ENCODE data around the gene ITSN1.
"Not testable (repeated sequence)": the region's sequence is repeated elsewhere in the genome, so short reads cannot be mapped to it uniquely, and the experiment has no call there.

The ITSN1 gene

DNA sequence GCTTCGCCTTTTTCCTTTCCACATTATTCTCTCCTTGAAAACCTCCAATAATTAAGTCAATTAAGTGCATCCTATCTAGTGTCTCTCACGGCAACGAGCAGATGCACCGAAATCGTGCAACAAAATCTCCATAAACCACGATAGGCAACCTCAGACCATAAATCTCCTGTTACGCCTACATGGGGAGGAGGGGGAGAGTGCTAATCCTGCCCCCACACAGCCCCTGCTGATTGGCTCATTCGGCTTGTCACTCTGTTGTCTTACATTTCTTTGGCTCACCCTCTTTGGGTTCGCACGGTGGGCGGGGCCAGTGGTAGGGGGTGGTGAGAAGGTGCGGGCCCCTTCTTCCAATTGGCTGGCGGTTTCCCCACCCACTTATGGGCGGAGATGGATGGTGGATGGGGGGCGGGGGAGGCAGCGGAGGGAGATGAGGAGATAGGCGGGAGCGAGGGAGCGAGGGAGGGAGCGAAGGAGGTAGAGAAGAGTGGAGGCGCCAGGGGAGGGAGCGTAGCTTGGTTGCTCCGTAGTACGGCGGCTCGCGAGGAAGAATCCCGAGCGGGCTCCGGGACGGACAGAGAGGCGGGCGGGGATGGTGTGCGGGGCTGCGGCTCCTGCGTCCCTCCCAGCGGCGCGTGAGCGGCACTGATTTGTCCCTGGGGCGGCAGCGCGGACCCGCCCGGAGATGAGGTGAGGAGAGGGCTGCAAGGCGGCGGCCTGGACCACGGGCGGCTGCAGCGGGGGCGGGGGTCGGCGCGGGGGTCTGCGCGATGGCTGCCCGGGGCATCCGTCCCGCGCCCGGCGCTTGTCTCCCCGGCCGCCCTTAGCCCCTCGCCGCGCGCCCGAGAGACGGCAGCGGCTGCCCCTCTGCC, at the start of gene ITSN1:
ITSN1 (plus strand) TSS at position 475 of the 869 bp plus-strand sequence. CDS start 76,328 bp downstream, outside the sequence.
- DNase-seq (ENCODE audit: low read depth), result peak; percentile 96

DNA sequence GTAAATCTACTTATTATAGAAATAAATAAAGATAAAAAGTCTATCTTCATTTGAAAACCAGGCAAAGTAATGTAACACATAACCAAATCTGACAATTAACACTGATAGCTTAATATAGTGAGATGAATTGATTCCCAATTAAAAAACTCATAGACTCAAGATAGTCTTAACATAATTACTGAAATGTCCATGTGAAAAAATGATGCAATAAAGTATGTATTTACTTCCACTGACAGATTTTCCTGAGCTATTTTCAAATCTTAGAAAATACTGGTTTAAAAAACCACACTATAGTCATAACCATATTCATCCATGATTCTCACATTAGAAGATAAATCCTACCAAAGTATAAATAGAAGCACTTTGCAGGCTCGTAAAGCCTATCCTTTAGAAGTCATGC, 44.2 kb upstream of the ITSN1 start:
- no peak for DNase-seq (ENCODE audit: low read depth)

DNA sequence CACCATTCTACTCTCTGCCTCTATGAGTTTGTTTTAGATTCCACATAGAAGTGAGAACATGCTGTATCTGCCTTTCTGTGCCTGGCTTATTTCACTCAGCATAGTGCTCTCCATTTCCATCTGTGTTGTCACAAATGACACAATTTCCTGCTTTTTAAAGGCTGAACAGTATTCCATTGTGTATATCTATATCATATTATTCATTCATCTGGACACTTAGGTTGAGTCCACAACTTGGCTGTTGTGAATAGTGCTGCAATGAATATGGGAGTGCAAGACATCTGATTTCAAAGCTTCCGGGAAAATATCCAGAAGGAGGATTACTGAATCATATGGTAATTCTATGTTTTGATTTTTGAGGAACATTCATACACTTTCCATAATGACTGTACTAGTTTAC, 33.7 kb upstream of the ITSN1 start:
- DNase-seq (ENCODE audit: low read depth), result peak; percentile 8

DNA sequence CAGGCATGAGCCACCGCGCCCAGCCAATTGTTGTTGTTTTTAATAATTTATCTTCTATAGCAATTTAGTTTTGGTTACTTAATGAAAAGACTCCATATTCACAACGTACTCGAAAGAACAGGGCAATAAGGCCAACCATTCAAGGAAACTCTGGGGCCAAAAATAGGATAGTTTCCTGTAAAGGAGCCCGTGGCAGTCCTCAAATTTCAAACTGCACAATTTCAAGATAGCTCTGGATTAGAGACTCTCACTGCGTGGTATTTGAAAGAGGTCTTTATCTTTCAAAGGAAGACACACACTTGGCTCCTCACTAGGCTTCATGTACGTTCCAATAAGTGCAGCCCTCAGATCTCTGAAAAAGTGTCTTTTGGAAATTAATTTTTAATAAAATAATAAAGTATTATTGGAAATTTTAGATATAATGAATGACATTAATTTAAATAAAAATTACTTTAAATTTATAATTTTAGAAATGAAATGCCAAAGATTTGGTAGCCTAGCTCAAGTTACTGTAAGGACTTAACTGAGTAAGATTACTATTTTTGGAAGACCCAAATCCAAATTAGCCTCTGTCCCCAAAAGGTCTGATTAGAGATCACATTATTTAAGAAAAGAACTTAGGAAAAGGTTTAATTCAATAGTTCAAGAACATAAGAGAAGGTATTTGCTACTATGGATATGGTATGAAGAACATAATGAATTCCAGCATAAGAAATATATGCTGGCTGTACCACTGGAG, 31.1 kb upstream of the ITSN1 start:
- no peak for DNase-seq (ENCODE audit: low read depth)

DNA sequence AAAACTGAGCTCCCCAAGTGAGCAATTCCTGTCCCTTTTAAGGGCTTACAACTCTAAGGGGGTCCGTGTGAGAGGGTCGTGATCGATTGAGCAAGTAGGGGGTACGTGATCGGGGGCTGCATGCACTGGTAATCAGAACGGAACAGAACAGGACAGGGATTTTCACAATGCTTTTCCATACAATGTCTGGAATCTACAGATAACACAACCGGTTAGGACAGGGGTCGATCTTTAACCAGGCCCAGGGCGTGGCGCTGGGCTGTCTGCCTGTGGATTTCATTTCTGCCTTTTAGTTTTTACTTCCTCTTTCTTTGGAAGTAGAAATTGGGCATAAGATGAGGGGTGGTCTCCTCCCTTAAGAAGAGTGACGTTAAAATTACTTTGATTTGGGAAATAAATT, 24.7 kb upstream of the ITSN1 start:
- DNase-seq (ENCODE audit: low read depth), result not testable (repeated sequence)

DNA sequence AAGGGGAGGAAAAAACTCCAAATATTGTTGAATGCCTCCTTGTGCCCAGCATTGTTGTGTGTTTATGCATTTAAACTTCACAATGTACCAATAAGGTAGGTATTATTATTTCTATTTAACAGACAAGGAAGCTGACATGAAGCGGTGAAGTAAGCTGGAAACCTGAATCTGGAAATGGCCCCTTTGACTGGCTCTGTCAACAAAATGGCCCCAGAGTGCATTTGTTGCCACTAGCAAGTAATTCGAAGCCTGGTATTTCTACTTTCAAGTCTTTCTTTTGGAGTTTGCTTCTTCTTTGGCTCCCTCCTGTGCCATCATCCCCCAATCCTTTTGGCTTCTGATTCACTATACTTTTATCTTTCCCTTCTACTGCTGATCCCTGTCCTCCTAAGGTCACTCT, 23.9 kb upstream of the ITSN1 start:
- no peak for DNase-seq (ENCODE audit: low read depth)

DNA sequence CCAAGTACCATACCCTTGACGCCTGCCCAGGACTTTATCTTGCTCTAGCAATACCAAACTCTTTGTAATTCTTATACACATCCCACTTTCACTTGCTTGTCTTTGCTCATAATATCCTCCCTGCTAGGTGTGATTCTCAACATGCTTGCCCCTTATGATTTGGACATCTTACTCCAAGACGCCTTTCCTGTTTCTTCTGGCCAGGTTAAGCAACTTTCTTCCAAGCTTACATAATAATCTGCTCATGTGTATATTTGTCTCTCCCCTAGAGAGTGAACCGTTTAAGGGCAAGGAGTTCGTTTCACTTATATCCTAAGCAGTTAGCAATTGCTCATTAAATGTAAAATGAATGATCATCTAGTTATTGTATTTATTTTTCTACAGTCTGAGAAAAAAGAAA, 22.6 kb upstream of the ITSN1 start:
- DNase-seq (ENCODE audit: low read depth), result no peak

DNA sequence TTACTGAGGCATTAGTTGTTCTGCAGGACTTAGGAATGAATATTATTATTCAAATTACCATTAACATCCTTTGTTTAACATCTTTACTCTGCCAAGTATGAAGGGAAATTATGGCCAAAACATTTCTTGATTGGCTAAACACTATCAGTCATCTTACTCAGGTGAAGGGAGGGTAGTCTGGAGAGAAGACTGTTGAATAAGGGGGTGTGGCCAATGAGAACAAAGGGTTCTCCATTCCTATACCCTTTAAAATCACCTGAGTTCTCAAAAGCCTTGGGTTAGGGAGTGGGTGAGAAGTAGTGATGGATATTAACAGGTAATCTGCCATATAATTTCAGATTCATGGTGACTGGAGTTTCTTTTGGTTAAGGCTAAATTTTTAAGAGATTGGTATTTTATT, 20.0 kb upstream of the ITSN1 start:
- DNase-seq (ENCODE audit: low read depth), result no peak

DNA sequence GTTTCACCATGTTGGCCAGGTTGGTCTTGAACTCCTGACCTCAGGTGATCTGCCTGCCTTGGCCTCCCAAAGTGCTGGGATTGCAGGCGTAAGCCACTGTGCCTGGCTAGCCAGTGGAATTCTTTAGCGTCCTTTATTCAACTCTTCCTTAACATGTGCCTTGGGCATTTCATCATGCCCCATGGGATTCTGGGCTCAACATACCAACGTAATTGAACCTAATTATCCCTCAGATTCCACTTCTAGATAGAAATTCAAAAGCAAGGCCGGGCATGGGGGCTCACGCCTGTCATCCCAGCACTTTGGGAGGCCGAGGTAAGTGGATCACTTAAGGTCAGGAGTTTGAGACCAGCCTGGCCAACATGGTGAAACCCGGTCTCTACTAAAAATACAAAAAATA, 16.1 kb upstream of the ITSN1 start:
- DNase-seq (ENCODE audit: low read depth), result not testable (repeated sequence)

DNA sequence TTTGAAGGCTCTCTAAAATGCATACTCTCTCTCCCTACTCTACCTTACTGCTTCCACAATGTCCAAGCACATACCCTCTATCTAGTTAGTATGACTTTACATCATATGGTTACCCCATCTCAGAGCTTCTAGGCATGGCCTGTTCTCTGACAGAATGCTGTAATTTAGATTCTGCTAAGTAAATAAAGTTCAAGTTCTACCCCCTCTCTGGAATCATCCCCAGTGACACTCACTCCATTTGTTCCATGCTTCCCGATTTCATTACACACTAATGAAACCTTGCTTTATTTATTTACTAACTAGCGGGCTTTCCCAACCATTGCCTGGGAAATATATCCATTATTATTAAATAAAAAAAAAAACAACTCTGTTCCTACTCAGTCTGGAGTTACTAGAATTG, 8.0 kb upstream of the ITSN1 start:
- DNase-seq (ENCODE audit: low read depth), result no peak

DNA sequence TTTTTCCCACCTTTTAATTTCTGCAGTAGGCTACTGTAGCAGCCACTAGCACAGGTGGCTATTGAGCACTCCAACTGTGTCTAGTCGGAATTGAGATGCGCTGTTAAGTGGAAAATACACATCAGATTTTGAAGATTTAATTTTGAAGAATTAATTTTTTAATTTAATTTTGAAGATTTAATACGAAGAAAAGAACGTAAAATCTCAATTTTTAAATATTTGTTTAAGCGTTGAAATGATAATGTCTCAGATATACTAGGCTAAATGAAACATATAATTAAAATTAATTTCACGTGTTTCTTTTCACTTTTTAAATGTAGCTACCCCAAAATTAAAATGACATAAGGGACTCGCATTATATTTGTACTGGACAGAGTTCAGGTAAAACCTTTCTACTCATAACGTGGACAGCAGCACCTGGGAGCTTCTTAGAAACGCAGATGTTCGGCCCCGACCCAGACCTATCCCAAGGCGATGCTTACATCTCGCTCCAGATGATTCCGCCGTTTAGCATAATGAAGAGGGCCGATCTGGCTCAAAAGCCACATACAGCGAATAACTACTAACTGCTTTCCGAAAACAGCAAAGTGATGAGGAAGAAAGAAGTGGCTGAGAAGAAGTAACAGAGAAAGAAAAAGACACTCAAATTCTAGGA, 1.5 kb upstream of the ITSN1 start:
- DNase-seq (ENCODE audit: low read depth), result no peak

DNA sequence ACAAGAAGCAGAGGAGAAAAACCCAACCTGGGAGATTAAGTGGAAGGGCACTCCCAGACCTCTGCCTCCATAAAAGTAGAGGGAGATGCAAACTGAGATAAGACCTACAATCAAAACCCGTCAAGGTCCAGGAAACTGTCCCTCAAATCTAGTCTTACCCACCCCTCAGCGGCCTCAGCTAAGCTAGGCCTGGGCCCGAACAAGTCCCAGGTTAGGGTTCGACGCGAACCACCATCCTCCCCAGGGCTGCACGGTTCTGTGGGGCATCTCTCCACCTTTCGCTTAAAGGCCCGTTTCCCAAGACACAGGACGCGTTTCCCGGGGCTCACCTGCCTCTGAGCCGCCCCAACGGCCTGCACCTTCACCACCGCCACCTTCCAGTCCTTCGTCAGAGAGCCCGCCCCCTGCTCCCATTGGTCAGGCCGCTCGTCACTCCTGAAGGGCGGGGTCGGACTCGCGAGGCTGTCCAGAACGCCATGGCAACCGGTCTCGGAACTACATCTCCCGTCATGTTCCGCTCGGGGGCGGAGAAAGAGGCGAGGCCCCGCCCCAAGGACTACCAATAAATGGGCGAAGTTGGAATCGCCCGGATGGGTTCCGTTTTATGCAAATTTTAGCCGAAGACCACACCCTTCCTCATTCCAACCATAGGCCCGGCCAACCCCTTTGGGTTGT, 812 bp upstream of the ITSN1 start, which contains the start of gene CRYZL1:
CRYZL1 (minus strand) TSS at position 390 of the 675 bp plus-strand sequence. CDS start 10,190 bp downstream, outside the sequence.
- peak; percentile 91 for DNase-seq (ENCODE audit: low read depth)

DNA sequence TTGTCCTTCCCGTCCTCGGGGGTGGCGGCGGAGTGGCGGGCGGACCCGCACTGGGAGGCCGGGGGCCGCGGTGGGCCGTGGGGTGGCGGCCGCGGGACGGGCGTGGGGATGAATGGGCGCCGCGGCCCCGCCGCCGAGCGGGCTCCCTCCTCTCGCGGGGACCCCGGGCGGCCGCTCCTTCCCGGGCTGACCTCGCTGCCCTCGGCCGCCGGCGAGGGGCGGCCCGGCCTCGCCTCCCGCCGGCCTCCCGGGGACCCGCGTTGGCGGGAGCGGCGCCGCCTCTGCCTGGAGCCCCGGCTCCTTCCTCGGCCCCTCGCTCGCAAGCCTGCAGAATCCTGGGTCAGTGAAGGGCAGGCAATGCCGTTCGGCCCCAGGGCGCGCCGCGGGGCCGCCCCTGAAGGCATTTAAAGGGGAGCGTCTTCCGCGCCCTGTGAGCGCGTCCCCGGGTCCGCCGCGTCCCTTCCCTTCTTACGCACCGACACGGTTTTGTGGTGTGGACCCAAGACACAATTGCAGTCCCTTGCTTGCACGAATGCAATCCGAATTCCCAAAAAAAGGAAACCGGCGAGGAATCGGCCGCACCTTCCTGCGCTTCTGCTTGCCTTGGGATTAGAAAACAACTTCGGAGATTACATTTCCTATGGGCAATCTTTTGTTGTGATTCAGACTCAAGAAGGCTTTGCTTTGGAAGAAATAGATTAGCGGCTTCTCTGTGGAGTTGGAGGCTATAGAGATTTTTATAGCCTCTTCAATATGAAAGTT, 776 bp downstream of the ITSN1 start:
- no peak for DNase-seq (ENCODE audit: low read depth)

DNA sequence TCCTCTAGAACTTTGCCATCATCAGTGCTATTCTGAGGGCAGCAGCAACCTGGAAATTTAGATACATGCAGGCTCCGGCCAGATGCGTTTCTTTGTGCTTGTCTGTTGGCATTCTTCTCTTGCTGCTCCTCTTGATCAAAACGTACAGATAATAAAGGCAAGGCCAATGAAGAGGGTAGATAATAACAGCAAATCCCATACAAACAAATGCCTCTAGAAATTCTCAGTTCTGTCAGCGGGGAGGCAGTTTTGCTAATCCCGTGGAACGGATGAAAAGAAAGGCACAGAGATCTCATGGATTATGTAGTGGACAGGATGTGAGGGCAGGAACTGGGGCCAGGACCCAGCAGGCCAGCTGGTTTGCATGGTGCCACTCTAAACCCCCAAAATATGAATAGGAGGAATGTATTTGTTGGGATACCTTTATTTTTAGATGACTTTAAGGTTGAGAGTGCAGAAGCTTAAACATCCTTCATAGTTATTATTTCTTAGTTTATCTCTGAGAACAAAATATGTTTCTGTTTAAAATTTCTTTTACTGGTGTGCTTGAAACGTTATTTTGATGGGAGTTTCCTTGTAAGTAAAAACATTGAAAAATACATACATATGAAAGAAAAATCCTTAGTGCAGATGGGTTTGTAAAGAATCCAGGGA, 1.5 kb downstream of the ITSN1 start:
- no peak for DNase-seq (ENCODE audit: low read depth)

DNA sequence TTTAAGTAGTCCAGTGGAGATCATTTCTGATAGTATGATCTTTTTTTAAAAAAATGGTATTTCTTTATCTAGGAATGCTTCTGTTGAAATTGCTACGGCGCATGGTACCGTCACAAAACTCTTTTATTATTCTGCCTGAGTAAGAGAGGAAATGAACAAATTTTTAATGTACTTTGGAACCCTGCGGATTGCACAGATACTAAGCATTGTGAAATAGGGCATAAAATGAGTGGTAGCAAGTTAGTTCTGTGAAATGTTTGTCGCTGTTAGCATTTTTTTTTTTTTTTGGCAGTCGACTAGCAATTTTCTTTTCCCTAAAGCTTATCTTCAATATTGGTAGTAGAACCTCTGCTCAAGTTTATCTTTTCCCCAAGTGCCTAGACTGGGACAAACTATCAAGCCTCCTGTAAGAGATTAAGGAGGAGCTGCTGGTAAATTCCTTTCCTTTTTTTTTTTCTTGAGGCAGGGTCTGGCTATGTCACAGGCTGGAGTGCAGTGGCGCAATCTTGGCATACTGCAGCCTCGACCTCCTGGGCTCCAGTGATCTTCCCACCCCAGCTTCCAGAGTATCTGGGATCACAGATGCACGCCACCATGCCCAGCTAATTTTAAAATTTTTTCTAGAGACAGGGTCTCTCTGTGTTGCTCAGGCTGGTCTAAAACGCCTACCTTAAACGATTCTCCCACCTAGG, 2.2 kb downstream of the ITSN1 start:
- peak; percentile 60 for DNase-seq (ENCODE audit: low read depth)

DNA sequence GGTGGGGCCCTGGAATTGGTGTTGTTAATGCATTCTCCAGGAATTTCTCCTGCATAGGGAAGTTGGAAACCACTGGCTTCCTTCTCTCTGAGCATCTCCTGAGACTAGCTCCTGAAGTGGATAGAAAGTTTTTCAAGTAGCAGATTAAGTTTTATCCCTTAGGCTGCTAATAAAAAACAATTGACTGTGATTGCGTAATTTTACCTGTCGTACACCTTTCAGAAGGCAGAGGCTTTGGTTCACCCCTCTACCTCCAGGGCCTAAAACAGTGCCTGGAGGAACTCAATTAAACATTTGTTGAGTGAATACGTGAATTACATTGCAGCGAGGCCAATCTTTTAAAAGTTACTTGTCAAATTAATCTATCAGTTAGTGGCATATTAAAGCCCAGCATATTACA, 3.4 kb downstream of the ITSN1 start:
- no peak for DNase-seq (ENCODE audit: low read depth)

DNA sequence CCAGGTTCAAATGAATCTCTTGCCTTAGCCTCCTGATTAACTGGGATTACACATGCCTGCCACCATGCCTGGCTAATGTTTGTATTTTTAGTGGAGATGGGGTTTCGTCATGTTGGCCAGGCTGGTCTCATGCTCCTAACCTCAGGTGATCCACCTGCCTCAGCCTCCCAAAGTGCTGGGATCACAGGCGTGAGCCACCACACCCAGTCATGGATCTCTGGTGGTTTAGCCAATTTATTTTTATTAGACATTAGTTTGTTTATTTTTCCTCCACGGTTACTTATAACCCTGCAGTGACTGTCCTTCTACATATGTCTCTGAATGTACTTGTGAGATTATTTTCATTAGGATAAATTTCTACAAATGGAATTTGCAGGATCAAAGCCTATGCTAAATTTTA, 5.3 kb downstream of the ITSN1 start:
- DNase-seq (ENCODE audit: low read depth), result no peak

DNA sequence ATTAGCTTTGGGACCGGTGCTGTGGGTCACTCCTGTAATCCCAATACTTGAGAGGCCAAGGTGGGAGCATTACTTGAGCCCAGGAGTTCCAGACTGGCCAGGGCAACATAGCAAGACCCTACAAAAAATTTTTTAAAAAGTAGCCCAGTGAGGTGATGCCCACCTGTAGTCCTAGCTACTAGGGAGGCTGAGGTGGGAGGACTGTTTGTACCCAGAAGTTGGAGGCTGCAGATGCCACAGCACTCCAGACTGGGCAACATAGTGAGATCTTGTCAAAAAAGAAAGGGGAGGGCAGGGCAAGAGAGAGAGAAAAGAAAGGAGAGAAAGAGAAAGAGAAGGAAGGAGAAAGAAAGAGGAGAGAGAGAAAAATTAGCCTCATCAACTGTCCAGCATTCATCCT, 6.3 kb downstream of the ITSN1 start:
- DNase-seq (ENCODE audit: low read depth), result no peak

DNA sequence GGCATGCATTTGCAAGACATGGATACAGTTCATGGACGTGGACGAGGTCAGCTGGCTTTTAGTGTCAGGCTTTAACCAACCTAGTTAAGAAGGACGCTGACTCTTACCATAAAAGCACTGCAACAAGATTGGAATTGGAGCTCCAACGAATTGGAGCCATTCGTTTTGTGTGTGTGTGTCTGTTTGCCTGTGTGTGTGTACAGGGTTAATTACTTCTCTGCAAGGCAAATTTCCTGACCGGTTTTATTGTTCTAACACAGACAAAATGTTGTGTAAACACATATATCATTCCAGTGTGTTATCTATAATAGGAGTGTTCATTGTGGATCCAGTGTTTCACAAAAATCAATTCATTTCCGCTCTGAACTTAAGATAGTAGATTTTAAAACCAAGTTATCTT, 7.9 kb downstream of the ITSN1 start:
- no peak for DNase-seq (ENCODE audit: low read depth)

DNA sequence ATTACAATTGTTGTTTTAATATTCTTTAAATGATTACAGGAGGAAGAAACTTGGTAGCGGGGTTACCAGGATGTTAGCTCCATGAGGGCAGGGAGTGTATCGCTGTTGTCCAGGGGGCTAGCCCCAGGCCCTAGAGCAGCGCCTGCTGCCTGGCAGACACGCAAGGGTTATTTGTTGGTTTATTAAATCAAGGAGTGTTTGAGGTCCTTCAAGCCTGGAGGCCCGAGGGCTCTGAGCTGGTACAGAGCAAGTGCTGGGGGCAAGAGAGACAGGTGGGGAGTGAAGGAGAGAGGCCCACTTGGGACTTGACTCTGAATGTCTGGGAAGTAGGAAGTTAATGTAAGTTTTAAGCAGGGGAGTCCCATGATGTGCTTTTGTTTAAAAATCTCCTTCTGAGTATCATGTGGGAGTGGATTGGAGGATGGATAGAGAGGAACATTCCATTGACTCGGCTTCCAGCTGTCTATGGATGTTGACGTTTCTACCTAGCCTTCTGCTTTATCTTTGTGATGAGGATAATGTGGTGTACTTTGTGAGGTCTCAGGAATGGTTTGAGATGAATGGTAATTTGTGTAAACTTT, 8.7 kb downstream of the ITSN1 start:
- no peak for DNase-seq (ENCODE audit: low read depth)

Data from HS-5 (cell line).